OCI-LY7 (cell line): ENCODE results near the gene ATP5F1E. TPM values are rescaled to one million over a fixed set of nuclear protein-coding genes. Genes with fewer than 3 reads are reported as not detected.

Experiments
- BruUV-seq: library from RNA; stranded (reverse); fragments of 400-500 nt; replicated peaks from 2 replicates; lab custom pipeline; 2021; lab: Mats Ljungman, UMichigan
- CTCF ChIA-PET: fragments of 300-600 bp; sonication (Branson Sonifier 250); formaldehyde crosslinking; loops from one replicate; lab custom pipeline; 2022; ENCODE audit warnings: antibody characterized with exemption; ENCODE audit not compliant: unreplicated experiment; lab: Charles Lee
- POLR2A ChIA-PET: fragments of 300-600 bp; sonication (Branson Sonifier 250); formaldehyde crosslinking; loops from one replicate; lab custom pipeline; 2022; ENCODE audit warnings: antibody characterized with exemption; lab: Charles Lee
- DNase-seq: peaks from one replicate; pipeline ENCODE4 v3.0.0-alpha.2; 2015; ENCODE audit warnings: low spot score
- H2AFZ ChIP-seq: fragments of 200-600 bp; sonication (generic), shearing (Covaris generic); 2 replicates; pipeline ENCODE4 v1.6.1; 2014; ENCODE audit warnings: mild to moderate bottlenecking, antibody characterized with exemption, low read length, moderate library complexity
- H3K27ac ChIP-seq: fragments of 200-600 bp; sonication (generic); 2 replicates; pipeline ENCODE4 v1.5.1; 2014; ENCODE audit warnings: mixed run types, low read depth, mild to moderate bottlenecking, moderate library complexity, low read length, inconsistent platforms; ENCODE audit not compliant: poor library complexity, severe bottlenecking
- H3K36me3 ChIP-seq: fragments of 200-600 bp; sonication (generic); 2 replicates; pipeline ENCODE4 v1.6.1; 2014; ENCODE audit warnings: mild to moderate bottlenecking, antibody characterized with exemption, low read length, moderate library complexity, mixed read lengths; ENCODE audit not compliant: insufficient read depth
- H3K4me1 ChIP-seq: fragments of 200-600 bp; sonication (generic); 2 replicates; pipeline ENCODE4 v1.5.1; 2014; ENCODE audit warnings: mild to moderate bottlenecking, low read length; ENCODE audit not compliant: insufficient read depth, poor library complexity, severe bottlenecking
- H3K4me2 ChIP-seq: fragments of 200-600 bp; sonication (generic); 2 replicates; pipeline ENCODE4 v1.6.1; 2014; ENCODE audit warnings: mild to moderate bottlenecking, low read length
- H3K4me3 ChIP-seq: fragments of 200-600 bp; sonication (generic); 2 replicates; pipeline ENCODE4 v1.5.1; 2014; ENCODE audit warnings: mild to moderate bottlenecking, low read depth, low read length; ENCODE audit not compliant: poor library complexity, severe bottlenecking
- H3K79me2 ChIP-seq: fragments of 200-600 bp; sonication (generic); 2 replicates; pipeline ENCODE4 v1.6.1; 2016; ENCODE audit warnings: low read depth, mild to moderate bottlenecking, low read length, moderate library complexity, mixed read lengths; ENCODE audit not compliant: insufficient read depth
- H3K9me2 ChIP-seq: fragments of 200-600 bp; sonication (generic); 2 replicates; pipeline ENCODE4 v1.6.1; 2016; ENCODE audit warnings: mild to moderate bottlenecking, low read length, mixed read lengths; ENCODE audit not compliant: insufficient read depth
- H3K9me3 ChIP-seq: fragments of 200-600 bp; sonication (generic); 2 replicates; pipeline ENCODE4 v1.6.1; 2014; ENCODE audit warnings: mild to moderate bottlenecking, mixed run types, low read length, mixed read lengths
- H4K20me1 ChIP-seq: fragments of 200-600 bp; sonication (generic); 2 replicates; pipeline ENCODE4 v1.6.1; 2014; ENCODE audit warnings: mild to moderate bottlenecking, antibody characterized with exemption, low read length, moderate library complexity, mixed read lengths; ENCODE audit not compliant: insufficient read depth
- CTCF ChIP-seq: fragments of 200-600 bp; sonication (generic); conservative IDR thresholded peaks from 2 replicates; pipeline ENCODE4 v1.5.1; 2014; ENCODE audit warnings: mild to moderate bottlenecking, antibody characterized with exemption, low read length, moderate library complexity, mixed read lengths
- EZH2phosphoT487 ChIP-seq: fragments of 200-600 bp; sonication (generic); IDR thresholded peaks from 2 replicates; pipeline ENCODE4 v1.6.1; 2018; ENCODE audit warnings: low read depth, borderline replicate concordance, mild to moderate bottlenecking, mixed run types, antibody characterized with exemption, low read length, moderate library complexity, mixed read lengths
- intact Hi-C: fragments of 100-400 bp; cut with micrococcal nuclease; formaldehyde crosslinking; loops from one replicate; pipeline ENCODE4 v1.10.0; 2022; ENCODE audit not compliant: unreplicated experiment
- total RNA-seq, 2 experiments: library from RNA; depleted of rRNA in 1 of 2; stranded (reverse); fragments of >200 nt in 1 of 2; shearing (Covaris generic) in 1 of 2; gene quantifications; 2 replicates each; pipeline ENCODE4 v1.2.3, GENCODE V29; 2014 to 2022

ATP5F1E gene
- total RNA-seq, 2 experiments from 2014 or later = 42.4 to 67.2 TPM

GRCh38 chr20:59023616-59024015 is 8.5 kb downstream of the ATP5F1E start:
- peaks cover 4% of the 10 kb centered on the region for H3K4me1 ChIP-seq
- peaks cover 20% of the 10 kb centered on the region for H4K20me1 ChIP-seq
- H3K36me3 ChIP-seq = peaks cover 65% of the 10 kb centered on the region
- no peak for TF ChIP-seq CTCF
- TF ChIP-seq EZH2phosphoT487 = no peak
- no peak overlapping the region for H3K4me3 ChIP-seq
- H3K9me2 ChIP-seq = no peaks in the 10 kb centered on the region
- ChIA-PET CTCF (no interaction called here), POLR2A (no interaction called here)
- no peak overlapping the region for H3K27ac ChIP-seq
- H3K4me2 ChIP-seq = no peak overlapping the region
- H2AFZ ChIP-seq = no peak overlapping the region
- no TSS peak for BruUV-seq
- intact Hi-C loops = no loop called here
- H3K9me3 ChIP-seq = no peaks in the 10 kb centered on the region
- H3K79me2 ChIP-seq = peaks cover 32% of the 10 kb centered on the region
- no peak for DNase-seq

GRCh38 chr20:59022754-59023153 is 9.4 kb downstream of the ATP5F1E start:
- Histone ChIP-seq H3K4me2 (no peak overlapping the region), H3K79me2 (peaks cover 23% of the 10 kb centered on the region; the same call in 1 of the 2 replicates), H3K9me3 (no peaks in the 10 kb centered on the region), H3K9me2 (no peaks in the 10 kb centered on the region), H3K27ac (no peak overlapping the region), H3K4me1 (no peaks in the 10 kb centered on the region), H2AFZ (no peak overlapping the region), H4K20me1 (peaks cover 13% of the 10 kb centered on the region), H3K36me3 (peaks cover 57% of the 10 kb centered on the region), H3K4me3 (no peak overlapping the region)
- ChIA-PET POLR2A (interaction anchor here (1.6 kb wide), 1 partner anchor 14 kb away, joined by 8 read pairs; no protein-coding TSS in a partner anchor), CTCF (no interaction called here)
- BruUV-seq = no TSS peak
- intact Hi-C loops = no loop called here
- TF ChIP-seq EZH2phosphoT487 (no peak), CTCF (no peak)
- no peak for DNase-seq

- no TSS peak for BruUV-seq
- no peak overlapping the region for H3K4me2 ChIP-seq
- TF ChIP-seq EZH2phosphoT487 (no peak), CTCF (no peak)
- H3K9me2 ChIP-seq = no peaks in the 10 kb centered on the region
- intact Hi-C loops = no loop called here
- no peak overlapping the region for H2AFZ ChIP-seq
- no peak overlapping the region for H3K4me3 ChIP-seq
- no peaks in the 10 kb centered on the region for H3K9me3 ChIP-seq
- CTCF ChIA-PET = no interaction called here
- H4K20me1 ChIP-seq = no peaks in the 10 kb centered on the region
- DNase-seq = no peak
- peaks cover 40% of the 10 kb centered on the region for H3K36me3 ChIP-seq
- H3K4me1 ChIP-seq = peaks cover 14% of the 10 kb centered on the region
- peaks cover 7% of the 10 kb centered on the region; the same call in 1 of the 2 replicates for H3K79me2 ChIP-seq
- POLR2A ChIA-PET = interaction anchor here (1.6 kb wide), 1 partner anchor 12 kb away, joined by 8 read pairs; no protein-coding TSS in a partner anchor
- no peak overlapping the region for H3K27ac ChIP-seq
These were observed 11.1 kb downstream of the ATP5F1E start for GRCh38 chr20:59020938-59021551.
